Endometrium (tissue), 2 donors: Measurements from ENCODE around the gene TMEM134.
"Not testable (repeated sequence)": the region's sequence is repeated elsewhere in the genome, so short reads cannot be mapped to it uniquely, and the experiment has no call there.

ENCODE experiments used
- FAIRE-seq: peaks from 2 replicates; lab custom pipeline; 2012; peaks lifted over from hg19 to GRCh38; lab: Jason Lieb, UNC
- donor health status: control.
- donor health status: control.

The TMEM134 gene

GRCh38 chr11:67485873-67486361 lies 16.9 kb upstream of the TMEM134 start:
- not testable (repeated sequence) for FAIRE-seq

- FAIRE-seq = no peak
Measured at GRCh38 chr11:67484847-67485311, 15.8 kb upstream of the TMEM134 start.

GRCh38 chr11:67483831-67484665 lies 15.0 kb upstream of the TMEM134 start:
- no peak for FAIRE-seq

- peak; percentile 64 for FAIRE-seq
Measured at GRCh38 chr11:67482827-67483798, 14.1 kb upstream of the TMEM134 start, which contains the start of gene AIP. AIP (plus strand) TSS chr11:67483026; CDS start chr11:67483159, 133 bp downstream.

- no peak for FAIRE-seq
Measured at GRCh38 chr11:67482275-67482826, 13.3 kb upstream of the TMEM134 start.

GRCh38 chr11:67477344-67478050 lies 8.4 kb upstream of the TMEM134 start:
- not testable (repeated sequence) for FAIRE-seq

- not testable (repeated sequence) for FAIRE-seq
Measured at GRCh38 chr11:67476692-67477091, 7.6 kb upstream of the TMEM134 start.

GRCh38 chr11:67472882-67473281 lies 3.8 kb upstream of the TMEM134 start:
- no peak for FAIRE-seq

- FAIRE-seq = no peak
Measured at GRCh38 chr11:67470337-67471002, 1.4 kb upstream of the TMEM134 start.

GRCh38 chr11:67469508-67469811 lies 409 bp upstream of the TMEM134 start:
- no peak for FAIRE-seq

GRCh38 chr11:67468456-67468758 lies 644 bp downstream of the TMEM134 start:
- no peak for FAIRE-seq

GRCh38 chr11:67468056-67468455 lies 995 bp downstream of the TMEM134 start:
- FAIRE-seq = no peak

GRCh38 chr11:67466962-67467771 lies 1.9 kb downstream of the TMEM134 start:
- FAIRE-seq = no peak

GRCh38 chr11:67466367-67466766 lies 2.7 kb downstream of the TMEM134 start:
- no peak for FAIRE-seq

GRCh38 chr11:67465530-67465929 lies 3.5 kb downstream of the TMEM134 start:
- not testable (repeated sequence) for FAIRE-seq

- no peak for FAIRE-seq
Measured at GRCh38 chr11:67465189-67465510, 3.9 kb downstream of the TMEM134 start.

- FAIRE-seq = no peak
Measured at GRCh38 chr11:67464411-67465188, 4.5 kb downstream of the TMEM134 start.

- FAIRE-seq = no peak
Measured at GRCh38 chr11:67463680-67464410, 5.2 kb downstream of the TMEM134 start.

GRCh38 chr11:67463186-67463585 lies 5.9 kb downstream of the TMEM134 start:
- no peak for FAIRE-seq
